ENCODE data around the gene XCL2.

DNA sequence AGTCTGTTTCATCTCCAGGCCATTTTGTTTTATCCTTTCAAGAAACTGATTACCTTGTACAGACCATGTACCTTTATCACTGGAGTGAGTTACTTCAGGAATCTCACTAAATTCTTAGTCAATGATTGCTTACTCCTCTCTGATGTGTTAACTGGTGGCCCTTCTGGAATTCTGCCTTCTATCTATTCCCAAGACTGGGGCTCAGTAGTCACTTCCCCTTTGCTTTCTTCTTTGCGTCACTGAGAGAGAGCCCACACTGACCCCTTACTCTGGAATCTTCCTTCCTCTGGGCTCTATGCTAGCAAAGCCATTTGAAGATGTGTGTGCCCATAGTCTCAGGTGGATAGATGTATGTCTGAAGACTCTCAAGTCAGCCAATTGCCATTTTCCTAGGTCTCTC is 34.6 kb downstream of the XCL2 start:
- TF ChIP-seq, protein P1, sequence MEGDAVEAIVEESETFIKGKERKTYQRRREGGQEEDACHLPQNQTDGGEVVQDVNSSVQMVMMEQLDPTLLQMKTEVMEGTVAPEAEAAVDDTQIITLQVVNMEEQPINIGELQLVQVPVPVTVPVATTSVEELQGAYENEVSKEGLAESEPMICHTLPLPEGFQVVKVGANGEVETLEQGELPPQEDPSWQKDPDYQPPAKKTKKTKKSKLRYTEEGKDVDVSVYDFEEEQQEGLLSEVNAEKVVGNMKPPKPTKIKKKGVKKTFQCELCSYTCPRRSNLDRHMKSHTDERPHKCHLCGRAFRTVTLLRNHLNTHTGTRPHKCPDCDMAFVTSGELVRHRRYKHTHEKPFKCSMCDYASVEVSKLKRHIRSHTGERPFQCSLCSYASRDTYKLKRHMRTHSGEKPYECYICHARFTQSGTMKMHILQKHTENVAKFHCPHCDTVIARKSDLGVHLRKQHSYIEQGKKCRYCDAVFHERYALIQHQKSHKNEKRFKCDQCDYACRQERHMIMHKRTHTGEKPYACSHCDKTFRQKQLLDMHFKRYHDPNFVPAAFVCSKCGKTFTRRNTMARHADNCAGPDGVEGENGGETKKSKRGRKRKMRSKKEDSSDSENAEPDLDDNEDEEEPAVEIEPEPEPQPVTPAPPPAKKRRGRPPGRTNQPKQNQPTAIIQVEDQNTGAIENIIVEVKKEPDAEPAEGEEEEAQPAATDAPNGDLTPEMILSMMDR (IDR thresholded peaks at IDR 0.05): no peak
- no peak for TF ChIP-seq ZFX (IDR thresholded peaks at IDR 0.05; ENCODE audit: borderline replicate concordance)

All from 22Rv1 (cell line).